ENCODE data around the gene PACSIN2. TPM values are rescaled to one million over a fixed set of nuclear protein-coding genes. Genes with fewer than 3 reads are reported as not detected.

PACSIN2 gene
- total RNA-seq, 1 experiment from 2014 or later = 103 TPM

GRCh38 chr22:43039800-43040199, 24.9 kb upstream of the PACSIN2 start:
- BruUV-seq (replicated peaks) = no TSS peak
- Histone ChIP-seq H3K4me1 (replicated peaks; ENCODE audit: insufficient read depth) (no peaks in the 10 kb centered on the region), H3K4me2 (no peak overlapping the region), H3K27me3 (ENCODE audit: insufficient read depth, low read depth) (no peaks in the 10 kb centered on the region), H3K36me3 (ENCODE audit: low read depth) (no peaks in the 10 kb centered on the region), H3K79me2 (ENCODE audit: low read depth) (no peaks in the 10 kb centered on the region), H3K9me3 (ENCODE audit: insufficient read depth, low read depth) (no peaks in the 10 kb centered on the region), H3K27ac (no peak overlapping the region), H3K9me2 (ENCODE audit: insufficient read depth) (no peaks in the 10 kb centered on the region), H2AFZ (no peak overlapping the region), H3K4me3 (no peak overlapping the region), H4K20me1 (ENCODE audit: insufficient read depth) (no peaks in the 10 kb centered on the region), H3F3A (ENCODE audit: insufficient read depth, low read depth) (no peaks in the 10 kb centered on the region)
- CTCF ChIA-PET = no interaction called here
- peak in 1 of 2 experiments; percentile 16 for DNase-seq
- intact Hi-C loops (cut with micrococcal nuclease; ENCODE audit: unreplicated experiment) = no loop called here
- TF ChIP-seq EZH2 (IDR thresholded peaks at IDR 0.05; ENCODE audit: low read depth) (no peak), CTCF (conservative IDR thresholded peaks at IDR 0.05) (no peak)
- POLR2A ChIA-PET (ENCODE audit: unreplicated experiment) = no interaction called here

- no peaks in the 10 kb centered on the region for H3K9me2 ChIP-seq (ENCODE audit: insufficient read depth)
- H3K9me3 ChIP-seq (ENCODE audit: insufficient read depth, low read depth) = no peaks in the 10 kb centered on the region
- H3K27ac ChIP-seq = no peak overlapping the region
- POLR2A ChIA-PET (ENCODE audit: unreplicated experiment) = interaction anchor here (0.7 kb wide), 1 partner anchor 36 kb away, joined by 4 read pairs; no protein-coding TSS in a partner anchor
- no peak overlapping the region for H3K4me3 ChIP-seq
- no peaks in the 10 kb centered on the region for H3K27me3 ChIP-seq (ENCODE audit: insufficient read depth, low read depth)
- CTCF ChIA-PET = no interaction called here
- no peak for TF ChIP-seq EZH2 (IDR thresholded peaks at IDR 0.05; ENCODE audit: low read depth)
- TF ChIP-seq CTCF (conservative IDR thresholded peaks at IDR 0.05) = no peak
- intact Hi-C loops (cut with micrococcal nuclease; ENCODE audit: unreplicated experiment) = no loop called here
- no peaks in the 10 kb centered on the region for H3K79me2 ChIP-seq (ENCODE audit: low read depth)
- peaks cover under 1% of the 10 kb centered on the region; the same call in 1 of the 2 replicates for H3F3A ChIP-seq (ENCODE audit: insufficient read depth, low read depth)
- no peak for DNase-seq
- no peak overlapping the region for H2AFZ ChIP-seq
- H4K20me1 ChIP-seq (ENCODE audit: insufficient read depth) = no peaks in the 10 kb centered on the region
- peaks cover 9% of the 10 kb centered on the region for H3K4me1 ChIP-seq (replicated peaks; ENCODE audit: insufficient read depth)
- no TSS peak for BruUV-seq (replicated peaks)
- no peaks in the 10 kb centered on the region for H3K36me3 ChIP-seq (ENCODE audit: low read depth)
- no peak overlapping the region for H3K4me2 ChIP-seq
Measured at GRCh38 chr22:43038325-43038724, 23.4 kb upstream of the PACSIN2 start.

GRCh38 chr22:43036282-43036829, 21.4 kb upstream of the PACSIN2 start:
- no peak for TF ChIP-seq EZH2 (IDR thresholded peaks at IDR 0.05; ENCODE audit: low read depth)
- Histone ChIP-seq H3F3A (ENCODE audit: insufficient read depth, low read depth) (peaks cover 14% of the 10 kb centered on the region), H3K79me2 (ENCODE audit: low read depth) (no peaks in the 10 kb centered on the region), H3K9me3 (ENCODE audit: insufficient read depth, low read depth) (no peaks in the 10 kb centered on the region), H3K27ac (no peak overlapping the region), H4K20me1 (ENCODE audit: insufficient read depth) (no peaks in the 10 kb centered on the region), H3K27me3 (ENCODE audit: insufficient read depth, low read depth) (no peaks in the 10 kb centered on the region), H3K36me3 (ENCODE audit: low read depth) (no peaks in the 10 kb centered on the region), H3K9me2 (ENCODE audit: insufficient read depth) (no peaks in the 10 kb centered on the region), H2AFZ (no peak overlapping the region), H3K4me3 (no peak overlapping the region), H3K4me1 (replicated peaks; ENCODE audit: insufficient read depth) (peaks cover 9% of the 10 kb centered on the region), H3K4me2 (no peak overlapping the region)
- no peak for DNase-seq
- no TSS peak for BruUV-seq (replicated peaks)
- POLR2A ChIA-PET (ENCODE audit: unreplicated experiment) = no interaction called here
- CTCF ChIA-PET = no interaction called here
- intact Hi-C loops (cut with micrococcal nuclease; ENCODE audit: unreplicated experiment) = no loop called here

GRCh38 chr22:43035250-43035649, 20.3 kb upstream of the PACSIN2 start:
- Histone ChIP-seq H3K4me2 (no peak overlapping the region), H4K20me1 (ENCODE audit: insufficient read depth) (no peaks in the 10 kb centered on the region), H3K79me2 (ENCODE audit: low read depth) (no peaks in the 10 kb centered on the region), H3K9me3 (ENCODE audit: insufficient read depth, low read depth) (no peaks in the 10 kb centered on the region), H3K27ac (no peak overlapping the region), H3F3A (ENCODE audit: insufficient read depth, low read depth) (peaks cover 15% of the 10 kb centered on the region), H3K4me3 (no peak overlapping the region), H3K36me3 (ENCODE audit: low read depth) (no peaks in the 10 kb centered on the region), H3K4me1 (replicated peaks; ENCODE audit: insufficient read depth) (peaks cover 9% of the 10 kb centered on the region), H2AFZ (no peak overlapping the region), H3K9me2 (ENCODE audit: insufficient read depth) (no peaks in the 10 kb centered on the region), H3K27me3 (ENCODE audit: insufficient read depth, low read depth) (no peaks in the 10 kb centered on the region)
- TF ChIP-seq CTCF (conservative IDR thresholded peaks at IDR 0.05) (no peak), EZH2 (IDR thresholded peaks at IDR 0.05; ENCODE audit: low read depth) (no peak)
- intact Hi-C loops (cut with micrococcal nuclease; ENCODE audit: unreplicated experiment) = no loop called here
- no TSS peak for BruUV-seq (replicated peaks)
- ChIA-PET POLR2A (ENCODE audit: unreplicated experiment) (no interaction called here), CTCF (interaction anchor here (0.5 to 0.6 kb wide), 2 partner anchors 39 to 203 kb away, joined by 4 to 12 read pairs; no protein-coding TSS in a partner anchor)
- DNase-seq = no peak
